Lower lobe of right lung (tissue), 2 donors: ENCODE measurements around the gene CRABP1. TPM values are rescaled to one million over a fixed set of nuclear protein-coding genes. Genes with fewer than 3 reads are reported as not detected.

Experiments
- ATAC-seq, 2 donors: fragments of 200-7000 bp; cut with Tn5 transposase; one replicate each; pipeline ENCODE4 v1.9.1; 2020 to 2022; ENCODE audit warnings: mild to moderate bottlenecking in 2 of 2, moderate library complexity in 2 of 2
- DNase-seq: peaks from one replicate; pipeline ENCODE4 v3.0.0-alpha.2; 2020
- H3K27ac ChIP-seq: fragments of 200-600 bp; one replicate; pipeline ENCODE4 v1.8.0; 2022
- H3K27me3 ChIP-seq: fragments of 200-600 bp; one replicate; pipeline ENCODE4 v1.8.0; 2022; ENCODE audit warnings: low read depth
- H3K36me3 ChIP-seq: fragments of 200-600 bp; one replicate; pipeline ENCODE4 v1.8.0; 2022; ENCODE audit warnings: mild to moderate bottlenecking
- H3K4me1 ChIP-seq: fragments of 200-600 bp; one replicate; pipeline ENCODE4 v1.8.0; 2022
- H3K4me3 ChIP-seq: fragments of 200-600 bp; one replicate; pipeline ENCODE4 v1.8.0; 2022; ENCODE audit warnings: mild to moderate bottlenecking
- H3K9me3 ChIP-seq: fragments of 200-600 bp; one replicate; pipeline ENCODE4 v1.8.0; 2022
- CTCF ChIP-seq: fragments of 200-600 bp; IDR thresholded peaks from one replicate; pipeline ENCODE4 v1.8.0; 2022; ENCODE audit warnings: antibody characterized with exemption, mild to moderate bottlenecking
- intact Hi-C: fragments of 100-400 bp; cut with DNase I; formaldehyde crosslinking; loops from one replicate; pipeline ENCODE4 v1.11.0; 2022
- total RNA-seq: library from RNA; stranded (reverse); fragmentation: NEBNext Ultra II Directional; extraction: Animal tissue kit (Norgen Biotek cat#: 25700); gene quantifications from one replicate; pipeline ENCODE4 v1.2.1, GENCODE V29; 2021
- donor health status: DM: no; HTN: yes; CAD: no; lungs with severe emphysema.

CRABP1 gene
- total RNA-seq, 1 donor from 2014 or later, result not detected

GRCh38 chr15:78362716-78363380 lies 22.7 kb downstream of the CRABP1 start:
- Histone ChIP-seq H3K27me3 (no peaks in the 10 kb centered on the region), H3K27ac (no peak overlapping the region), H3K36me3 (no peaks in the 10 kb centered on the region), H3K9me3 (no peaks in the 10 kb centered on the region), H3K4me3 (no peak overlapping the region), H3K4me1 (peaks cover 9% of the 10 kb centered on the region)
- intact Hi-C loops, result no loop called here
- no peak for TF ChIP-seq CTCF
- ATAC-seq (no peak), DNase-seq (no peak)

- intact Hi-C loops, result no loop called here
Measured at GRCh38 chr15:78363381-78363734, 23.2 kb downstream of the CRABP1 start.

GRCh38 chr15:78364233-78364632 lies 24.1 kb downstream of the CRABP1 start:
- no peaks in the 10 kb centered on the region for H3K36me3 ChIP-seq
- no peak overlapping the region for H3K27ac ChIP-seq
- TF ChIP-seq CTCF, result no peak
- no peaks in the 10 kb centered on the region for H3K9me3 ChIP-seq
- DNase-seq, result peak; percentile 46
- H3K4me1 ChIP-seq, result peaks cover 9% of the 10 kb centered on the region
- peak in 1 of 2 donors; percentile 7 for ATAC-seq
- H3K27me3 ChIP-seq, result no peaks in the 10 kb centered on the region
- H3K4me3 ChIP-seq, result no peak overlapping the region
- intact Hi-C loops, result no loop called here

More at GRCh38 chr15:78363381-78363734, 23.2 kb downstream of the CRABP1 start:
- DNase-seq (no peak), ATAC-seq (no peak)
- Histone ChIP-seq H3K36me3 (no peaks in the 10 kb centered on the region), H3K4me1 (peaks cover 9% of the 10 kb centered on the region), H3K27me3 (no peaks in the 10 kb centered on the region), H3K9me3 (no peaks in the 10 kb centered on the region), H3K27ac (no peak overlapping the region), H3K4me3 (no peak overlapping the region)
- no peak for TF ChIP-seq CTCF

GRCh38 chr15:78365917-78366316 lies 25.8 kb downstream of the CRABP1 start:
- no peak overlapping the region for H3K4me3 ChIP-seq
- DNase-seq (no peak), ATAC-seq (peak in 1 of 2 donors; percentile 35)
- no peaks in the 10 kb centered on the region for H3K9me3 ChIP-seq
- no peak overlapping the region for H3K27ac ChIP-seq
- no peaks in the 10 kb centered on the region for H3K27me3 ChIP-seq
- intact Hi-C loops, result no loop called here
- H3K4me1 ChIP-seq, result peaks cover 9% of the 10 kb centered on the region
- H3K36me3 ChIP-seq, result no peaks in the 10 kb centered on the region
- TF ChIP-seq CTCF, result no peak

- intact Hi-C loops, result no loop called here
- DNase-seq (no peak), ATAC-seq (no peak)
- Histone ChIP-seq H3K9me3 (no peaks in the 10 kb centered on the region), H3K4me1 (peaks cover 9% of the 10 kb centered on the region), H3K36me3 (no peaks in the 10 kb centered on the region), H3K4me3 (no peak overlapping the region), H3K27ac (no peak overlapping the region), H3K27me3 (no peaks in the 10 kb centered on the region)
- TF ChIP-seq CTCF, result no peak
Measured at GRCh38 chr15:78366342-78366741, 26.2 kb downstream of the CRABP1 start.
